Stimulated activated CD8-positive, alpha-beta memory T cell treated with anti-CD3 and anti-CD28 coated beads, Interleukin-4, amount 100 ng/mL, for 48 hours (primary cell): ENCODE results near the gene LARGE1.

Source experiments
- DNase-seq: peaks from one replicate; pipeline ENCODE4 v3.0.0-alpha.2; 2020

LARGE1 gene

DNA sequence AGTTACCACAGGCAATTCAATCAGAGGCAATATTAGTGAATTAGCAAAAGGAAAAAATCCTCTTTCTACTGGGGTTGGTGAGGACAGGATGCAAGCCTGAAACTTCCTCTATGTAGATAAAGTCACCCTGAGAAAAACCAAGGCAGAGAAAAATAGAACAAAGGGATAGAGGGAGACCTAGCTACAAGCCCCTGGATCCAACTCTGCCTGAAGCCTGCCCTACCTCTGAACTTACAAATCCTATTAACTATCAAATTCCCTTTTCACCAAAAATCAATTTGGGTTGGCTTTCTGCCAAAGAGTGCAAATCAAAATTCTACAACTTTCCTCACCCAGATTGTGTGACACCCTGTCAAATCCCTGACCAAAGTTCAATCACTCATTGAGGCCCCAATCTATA lies 161.3 kb downstream of the LARGE1 start:
- no peak for DNase-seq

DNA sequence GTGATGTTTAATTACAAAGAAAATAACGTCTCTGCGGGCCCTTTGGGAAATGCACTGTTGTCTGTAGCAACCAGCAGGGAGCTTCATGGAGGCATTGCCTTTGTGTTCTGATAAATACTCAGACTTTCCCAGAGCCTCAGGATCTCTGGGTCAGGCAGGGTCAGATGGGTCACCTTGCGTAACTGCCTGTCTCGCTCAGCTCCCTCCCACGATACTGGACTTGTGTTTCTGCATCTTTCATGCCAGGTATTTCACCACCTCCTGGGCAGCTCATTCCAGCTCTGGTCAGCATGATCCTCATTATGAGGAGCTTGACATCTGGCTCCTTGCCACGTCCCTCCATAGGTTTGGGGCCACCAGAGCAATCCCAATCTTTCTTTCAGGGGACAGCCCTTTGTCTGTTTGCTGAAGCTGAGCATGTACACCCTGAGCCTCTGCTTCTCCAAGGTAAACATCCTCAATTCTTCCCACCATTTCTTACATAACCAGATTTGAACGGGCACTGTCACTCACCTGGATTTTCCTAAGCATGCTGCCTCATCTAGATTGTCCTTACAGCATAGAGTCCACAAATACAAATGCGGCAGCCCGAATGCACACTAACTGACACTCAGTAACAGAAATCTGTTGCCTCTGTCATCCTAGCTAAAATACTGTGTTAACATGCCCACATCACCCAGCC lies 162.3 kb downstream of the LARGE1 start:
- DNase-seq = no peak

DNA sequence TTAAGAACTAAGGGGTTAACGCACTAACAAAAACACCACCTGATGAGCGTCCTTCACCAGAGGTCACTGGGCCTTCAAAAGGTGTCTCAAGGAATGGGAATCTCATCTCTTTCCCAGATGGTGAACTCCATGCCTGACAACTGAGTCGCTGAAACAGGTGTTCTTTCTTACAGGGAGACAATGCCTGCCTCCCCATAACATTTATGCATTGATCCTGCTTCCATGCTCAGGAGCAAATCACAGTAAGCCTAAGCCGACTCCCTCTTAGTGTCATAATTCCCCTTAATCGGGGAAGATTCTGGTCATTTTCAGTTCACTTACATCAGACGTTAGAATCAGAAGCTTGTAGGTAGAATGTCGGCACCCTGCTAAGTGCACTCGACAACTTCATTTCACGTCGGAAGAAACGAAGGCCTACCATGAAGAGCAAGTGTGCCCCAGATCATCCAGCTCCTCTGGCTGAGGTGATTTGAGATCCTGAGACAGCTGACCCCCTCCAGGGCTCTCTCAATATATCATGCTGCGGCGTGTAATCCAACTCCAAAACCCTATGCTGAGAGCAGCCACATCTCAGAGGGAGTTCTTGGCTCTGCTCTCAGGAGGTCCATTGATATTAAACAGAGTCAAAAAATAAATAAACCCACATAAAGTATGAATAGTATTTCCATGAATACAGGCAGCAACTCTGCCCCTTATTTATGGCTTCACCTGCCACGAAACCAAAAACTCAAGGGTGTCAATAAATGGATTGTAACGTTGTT lies 163.1 kb downstream of the LARGE1 start:
- DNase-seq = no peak

DNA sequence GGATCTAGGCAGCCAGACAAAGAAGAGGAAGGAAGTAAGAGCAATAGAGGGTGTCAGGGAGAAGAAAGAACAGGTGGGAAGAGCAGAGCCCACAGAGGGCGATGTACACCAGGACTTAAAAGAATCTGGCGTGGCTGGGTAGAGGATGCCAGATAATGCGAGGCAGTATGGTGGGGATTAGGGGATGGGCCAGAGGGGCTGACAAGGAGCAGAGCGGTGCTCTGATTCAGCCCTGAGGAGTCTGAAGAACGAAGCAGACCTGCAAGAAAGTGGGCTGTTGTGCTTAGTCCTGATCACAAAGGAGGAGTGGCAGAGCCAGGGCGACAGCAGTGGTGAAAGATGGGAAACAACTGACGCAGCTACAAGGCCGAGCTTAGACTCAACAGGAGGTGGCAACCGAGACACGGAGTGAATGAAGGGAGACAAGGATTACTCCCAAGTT lies 163.7 kb downstream of the LARGE1 start:
- DNase-seq = no peak

DNA sequence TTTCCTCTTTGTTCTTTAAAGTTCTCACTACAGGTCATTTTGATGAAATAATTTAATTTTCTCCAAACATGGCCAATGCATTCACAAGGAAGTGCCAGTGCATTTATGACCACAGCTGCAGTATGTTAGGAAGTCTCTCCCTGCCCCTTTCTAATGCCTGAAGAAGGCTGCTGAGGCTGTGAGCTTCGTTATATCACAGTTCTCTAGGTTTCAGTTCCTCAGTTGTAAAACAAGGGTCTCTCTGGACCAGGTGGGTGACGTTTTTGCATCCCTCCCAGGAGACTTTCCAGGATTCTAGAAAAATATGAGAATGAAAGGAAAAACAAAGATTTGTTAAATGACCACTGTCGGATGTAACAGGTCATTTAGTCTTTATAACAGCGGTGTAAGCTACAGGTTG lies 171.6 kb downstream of the LARGE1 start:
- no peak for DNase-seq

DNA sequence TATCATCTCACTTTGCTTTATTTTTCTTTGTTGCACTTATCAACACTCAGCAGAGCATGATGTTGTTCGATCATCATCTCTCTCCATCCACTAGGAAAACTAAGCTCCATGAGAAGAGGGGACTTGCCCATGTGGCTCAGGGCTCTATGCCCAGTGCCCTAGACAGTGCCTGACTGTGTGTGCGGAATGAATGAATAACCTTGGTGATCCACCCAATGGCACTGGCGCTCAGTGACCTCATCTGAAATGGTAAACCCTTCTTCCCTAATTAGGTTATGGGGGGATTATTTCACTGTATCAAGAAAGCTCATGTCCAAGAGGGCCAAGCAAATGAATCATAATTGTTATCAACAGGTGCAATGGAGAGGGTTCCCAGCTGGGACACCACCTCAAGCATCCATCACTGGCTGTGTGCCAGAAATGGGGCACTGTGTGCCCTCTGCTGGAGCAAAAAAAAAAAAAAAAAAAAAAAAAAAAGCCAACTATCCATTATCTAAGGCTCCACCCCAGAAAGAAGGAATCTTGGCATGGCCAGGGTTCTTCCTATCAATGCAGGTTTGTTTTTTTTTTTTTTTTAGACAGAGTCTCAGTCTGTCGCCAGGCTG lies 172.6 kb downstream of the LARGE1 start:
- no peak for DNase-seq

DNA sequence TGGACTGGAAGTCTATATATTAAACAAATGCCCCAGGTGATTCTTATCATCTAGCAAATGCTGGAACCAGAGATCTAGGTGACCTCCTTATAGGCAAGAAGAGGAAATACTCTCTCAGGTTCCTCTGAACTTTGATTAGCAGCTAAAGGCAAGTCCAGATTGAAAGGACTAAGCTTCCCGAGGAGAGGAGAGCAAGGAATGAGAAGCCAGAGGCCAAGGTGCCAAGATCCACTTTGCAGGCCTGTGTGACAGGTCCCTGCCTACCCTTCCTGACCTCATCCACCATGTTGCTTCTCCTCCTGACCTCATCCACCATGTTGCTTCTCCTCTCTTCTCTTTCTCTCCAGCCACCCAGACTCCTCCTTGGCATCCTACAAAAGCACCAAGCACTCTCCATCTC lies 173.2 kb downstream of the LARGE1 start:
- no peak for DNase-seq

DNA sequence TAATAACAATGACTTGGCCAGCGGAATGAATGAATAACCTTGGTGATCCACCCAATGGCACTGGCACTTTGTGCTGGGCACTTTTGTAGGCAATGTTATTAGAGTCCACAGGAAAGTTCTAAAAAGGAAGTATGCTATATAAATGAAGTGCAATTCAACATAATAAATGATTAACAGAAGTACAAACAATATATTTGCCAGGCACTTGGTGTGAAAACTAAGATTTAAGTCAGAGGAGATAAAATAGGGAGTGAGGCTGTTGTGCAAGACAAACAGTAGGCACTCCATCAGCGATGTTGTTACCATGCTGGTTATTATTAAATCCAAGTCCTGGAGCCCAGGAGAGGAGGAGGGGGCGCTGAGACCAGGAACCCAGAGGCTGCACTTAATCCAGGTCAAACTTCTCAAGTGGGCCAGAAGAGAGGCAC lies 173.8 kb downstream of the LARGE1 start:
- no peak for DNase-seq

DNA sequence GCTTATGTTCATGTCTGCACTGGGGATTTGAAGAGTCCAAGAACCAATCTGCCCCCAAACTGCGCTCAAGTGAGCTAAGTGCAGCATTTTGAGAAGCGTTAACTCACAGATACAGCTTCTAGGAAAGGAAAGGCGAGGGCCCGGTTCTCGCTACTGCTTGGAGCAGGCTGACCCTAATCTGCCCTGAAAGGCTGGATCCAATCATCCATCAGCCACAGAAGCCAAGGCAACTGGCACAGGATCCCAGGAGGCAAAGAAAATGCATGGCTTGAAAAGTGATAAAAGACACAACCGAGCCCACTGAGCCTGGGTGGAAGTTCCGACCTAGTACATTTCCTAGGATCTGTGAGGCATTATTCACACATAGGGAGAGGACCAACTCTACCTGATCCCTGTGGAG lies 174.8 kb downstream of the LARGE1 start:
- DNase-seq = no peak

DNA sequence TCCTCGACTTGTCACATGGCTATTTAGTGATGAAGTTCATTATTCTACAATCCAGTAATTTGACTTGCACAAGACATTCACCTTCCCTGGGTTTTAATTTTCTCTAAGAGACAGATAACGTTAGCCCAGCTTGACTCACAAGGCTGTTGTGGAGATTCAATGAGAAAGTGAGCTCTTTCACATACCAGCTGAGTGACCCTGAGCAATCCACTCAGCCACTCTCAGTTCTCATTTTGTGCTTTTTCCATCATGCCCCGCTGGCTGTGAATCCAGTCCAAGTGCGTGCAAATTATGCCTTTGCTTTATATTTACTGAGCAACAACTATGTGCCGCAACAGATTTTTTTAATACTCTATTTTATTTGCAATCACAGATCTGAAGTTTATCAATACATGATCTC lies 176.5 kb downstream of the LARGE1 start:
- DNase-seq = no peak

DNA sequence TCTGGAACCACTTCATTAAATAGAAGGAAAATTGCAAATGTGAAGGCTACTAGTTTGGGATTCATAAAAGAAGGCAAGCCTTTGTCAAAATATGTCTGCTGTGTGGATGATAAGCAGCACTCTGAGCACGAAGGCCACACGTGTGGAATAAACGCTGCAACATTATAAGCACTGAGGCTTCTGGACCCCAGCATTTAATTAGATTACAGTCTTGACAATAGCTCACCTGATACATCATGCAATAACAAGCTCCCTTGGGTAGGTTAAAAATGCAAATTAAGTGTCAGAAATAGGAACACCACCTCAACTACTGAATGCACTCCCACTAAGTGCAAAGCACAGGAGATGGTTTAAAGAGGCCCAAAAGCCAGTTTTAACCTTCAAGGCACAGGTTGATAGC lies 179.3 kb downstream of the LARGE1 start:
- DNase-seq = no peak

DNA sequence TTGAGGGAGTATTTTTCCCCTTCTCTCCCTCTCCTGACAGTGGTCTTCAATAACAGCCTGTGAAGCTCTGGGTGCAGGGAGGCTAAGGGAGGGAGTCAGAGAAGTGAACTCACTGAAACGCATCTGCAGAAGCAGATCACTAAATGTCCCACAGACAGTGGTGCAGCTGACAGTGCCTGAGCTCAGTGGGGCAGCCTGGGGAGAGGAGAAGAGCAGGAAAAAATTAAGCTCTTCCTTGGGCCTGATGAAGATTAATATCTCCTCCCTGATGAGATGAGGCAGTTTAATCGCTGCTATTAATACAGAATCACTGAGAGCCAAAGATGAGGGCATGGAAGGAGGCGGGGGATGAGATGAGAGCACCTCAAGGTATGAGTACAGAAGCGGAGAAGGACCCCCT lies 180.8 kb downstream of the LARGE1 start:
- no peak for DNase-seq

DNA sequence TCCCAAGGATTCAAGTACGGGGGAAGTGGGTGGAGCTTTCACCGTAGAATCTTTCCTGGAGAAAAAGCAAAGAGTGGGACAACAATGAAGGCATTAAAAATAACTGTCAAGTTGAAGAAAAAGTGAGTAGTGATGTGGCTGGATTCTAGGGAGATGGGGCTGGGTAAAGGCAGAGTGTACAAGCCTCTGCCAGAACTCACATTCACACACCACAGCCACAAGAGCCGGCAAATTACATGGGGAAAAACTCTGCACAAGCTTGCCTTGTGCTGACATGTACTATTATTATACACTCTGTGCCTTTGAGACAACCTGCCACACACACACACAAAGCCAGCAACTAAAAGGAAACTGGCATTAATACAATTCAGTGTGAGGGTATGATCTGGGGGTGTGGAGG lies 182.6 kb downstream of the LARGE1 start:
- no peak for DNase-seq

DNA sequence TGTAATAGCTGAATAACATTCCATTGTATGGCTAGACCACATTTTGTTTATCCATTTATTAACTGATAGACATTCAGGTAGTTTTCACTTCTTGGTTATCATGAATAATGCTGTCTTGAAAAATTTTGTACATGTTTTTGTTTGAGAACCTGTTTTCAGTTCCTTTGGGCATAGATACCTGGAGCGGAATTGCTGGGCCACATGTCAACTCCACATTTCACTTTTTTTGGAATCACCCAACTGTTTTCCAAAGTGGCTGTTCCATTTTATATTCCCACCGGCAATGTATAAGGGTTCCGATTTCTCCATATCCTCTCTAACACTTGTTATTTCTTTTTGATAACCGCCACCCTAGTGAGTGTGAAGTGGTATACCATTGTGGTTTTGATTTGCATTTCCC lies 184.3 kb downstream of the LARGE1 start:
- no peak for DNase-seq

DNA sequence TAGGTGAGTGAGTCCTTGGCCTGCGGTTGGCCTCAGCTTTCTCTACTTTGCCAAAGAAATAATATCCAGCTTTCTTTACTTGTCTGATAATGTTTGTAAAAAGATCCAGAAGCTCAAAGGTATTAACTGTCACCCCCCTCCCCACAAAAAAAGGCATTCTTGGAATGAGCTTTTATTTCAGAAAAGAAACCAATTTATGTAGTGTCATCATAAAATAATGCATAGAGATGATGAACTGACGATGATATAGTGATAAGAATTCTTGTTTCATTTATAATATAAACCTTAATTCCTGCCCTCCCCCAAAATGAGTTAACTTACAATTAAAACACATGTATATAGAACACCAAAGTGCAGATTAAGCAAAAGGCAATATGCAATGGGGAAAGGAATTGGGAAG lies 191.4 kb downstream of the LARGE1 start:
- no peak for DNase-seq

DNA sequence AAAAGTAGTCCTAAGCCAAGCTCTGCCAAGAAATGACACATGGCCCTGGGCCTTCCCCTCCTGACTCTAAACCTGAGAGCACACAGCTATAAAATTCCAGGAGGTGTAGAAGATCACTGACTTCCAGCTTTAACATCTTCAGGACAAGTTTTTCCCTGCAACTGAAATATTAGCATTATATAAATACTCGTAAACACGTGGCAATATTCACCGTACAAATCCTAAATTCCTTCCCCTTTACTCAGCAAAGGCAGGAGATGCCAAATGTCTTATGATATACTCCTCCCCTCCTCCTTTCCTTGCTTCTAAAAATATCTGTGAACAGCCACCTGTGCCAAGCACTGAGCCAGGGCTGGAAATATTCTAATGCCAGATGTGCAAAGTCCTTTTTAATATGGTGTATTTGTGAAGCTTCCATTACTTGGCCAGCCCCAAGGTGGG lies 194.0 kb downstream of the LARGE1 start:
- no peak for DNase-seq

DNA sequence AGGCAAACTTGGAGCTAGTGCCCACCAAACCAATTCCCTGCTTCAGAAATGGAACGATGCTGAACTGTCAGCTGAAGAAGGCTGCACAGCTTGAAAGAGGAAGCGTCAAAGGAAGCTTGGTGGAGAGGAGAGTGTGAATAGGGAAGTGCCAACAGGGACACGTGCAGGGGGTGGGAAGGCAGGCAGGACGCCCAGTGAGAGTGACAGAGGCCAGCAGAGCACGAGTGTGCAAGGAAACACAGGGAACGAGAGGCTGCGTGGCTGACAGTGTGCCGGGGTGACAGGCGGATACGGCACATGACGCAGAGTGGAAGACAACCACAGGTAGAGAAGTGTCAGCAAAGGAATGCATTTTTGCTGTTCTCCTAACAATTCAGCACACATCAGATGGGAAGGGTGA lies 196.4 kb downstream of the LARGE1 start:
- DNase-seq = no peak

DNA sequence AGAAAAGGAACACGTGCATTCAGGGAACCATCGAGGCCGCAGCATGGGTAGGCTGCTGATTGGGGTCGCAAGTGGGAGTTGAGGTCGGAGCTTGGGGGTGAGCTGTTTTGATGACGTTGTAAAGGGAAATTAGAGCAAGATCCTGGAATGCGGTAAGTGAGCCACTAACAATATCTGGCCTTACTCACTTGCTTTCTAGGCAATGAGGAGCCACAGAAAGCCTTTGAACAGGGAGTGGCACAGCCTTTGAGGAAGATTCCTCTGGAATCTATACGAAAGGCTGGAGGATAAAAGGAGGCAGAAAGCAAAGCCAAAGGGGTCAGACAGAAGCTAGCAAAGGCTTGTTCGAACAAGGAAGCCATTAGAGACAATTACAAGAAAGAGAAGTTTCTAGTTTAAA lies 197.5 kb downstream of the LARGE1 start:
- DNase-seq = no peak

DNA sequence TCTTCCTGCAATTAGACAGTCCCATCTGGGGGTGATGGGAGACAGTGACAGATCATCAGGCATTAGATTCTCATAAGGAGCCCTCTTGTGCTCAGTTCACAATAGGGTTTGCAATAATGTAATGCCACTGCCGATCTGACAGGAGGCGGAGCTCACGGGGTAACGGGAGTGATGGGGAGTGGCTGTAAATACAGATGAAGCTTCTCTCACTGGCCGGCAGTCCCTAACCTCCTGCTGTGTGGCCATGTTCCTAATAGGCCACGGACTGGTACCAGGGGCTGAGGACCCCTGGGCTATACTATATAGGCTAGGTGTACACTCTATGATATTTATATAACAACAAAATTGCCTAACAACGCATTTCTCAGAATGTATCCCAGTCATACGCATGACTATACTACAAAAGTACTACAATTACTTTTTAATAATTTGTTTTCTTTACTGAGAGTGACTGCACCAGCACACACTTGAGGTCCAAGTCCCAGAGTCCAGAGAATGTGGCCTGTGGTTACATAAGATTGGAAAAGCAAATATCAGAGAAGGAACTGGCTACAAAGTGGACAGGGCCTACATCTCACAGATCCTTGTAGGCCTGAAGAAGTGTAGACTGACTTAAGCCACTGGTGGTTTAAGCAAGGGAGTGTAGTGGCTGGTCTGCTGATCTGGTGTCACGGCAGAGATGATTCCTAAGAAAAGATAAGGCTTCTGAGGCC lies 200.0 kb downstream of the LARGE1 start:
- DNase-seq = no peak

DNA sequence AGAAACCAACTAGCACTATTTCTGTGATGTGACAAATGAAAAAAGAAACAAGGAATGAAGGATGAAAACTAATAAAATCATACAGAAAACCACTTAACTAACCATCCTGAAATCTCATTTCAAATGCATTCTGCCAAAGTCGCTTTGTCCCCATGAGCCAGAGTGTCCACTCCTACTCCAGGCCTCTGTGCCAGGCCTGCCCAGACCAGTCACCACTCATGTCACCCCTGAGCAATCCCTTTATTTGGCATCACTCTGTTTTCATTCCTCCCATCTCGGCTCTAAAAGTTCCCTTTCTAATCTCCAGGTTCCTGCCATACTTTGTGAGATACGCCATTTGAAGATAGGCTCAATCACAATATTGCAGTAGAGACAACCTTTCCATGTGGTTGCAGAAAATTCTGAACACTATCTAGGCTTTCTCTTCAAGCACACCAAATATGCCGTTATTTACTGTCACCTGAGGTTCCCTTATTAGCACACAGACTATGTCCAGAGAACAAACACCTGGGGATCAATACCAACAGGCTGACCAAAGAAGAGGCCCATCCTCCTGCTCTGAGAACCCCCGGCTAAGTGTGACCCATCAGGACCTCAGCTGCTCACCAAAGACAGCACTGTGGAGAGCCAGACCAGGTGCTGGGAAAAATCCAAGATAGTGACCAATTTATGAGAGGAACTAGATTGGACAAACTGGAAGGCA lies 202.4 kb downstream of the LARGE1 start:
- DNase-seq = no peak

DNA sequence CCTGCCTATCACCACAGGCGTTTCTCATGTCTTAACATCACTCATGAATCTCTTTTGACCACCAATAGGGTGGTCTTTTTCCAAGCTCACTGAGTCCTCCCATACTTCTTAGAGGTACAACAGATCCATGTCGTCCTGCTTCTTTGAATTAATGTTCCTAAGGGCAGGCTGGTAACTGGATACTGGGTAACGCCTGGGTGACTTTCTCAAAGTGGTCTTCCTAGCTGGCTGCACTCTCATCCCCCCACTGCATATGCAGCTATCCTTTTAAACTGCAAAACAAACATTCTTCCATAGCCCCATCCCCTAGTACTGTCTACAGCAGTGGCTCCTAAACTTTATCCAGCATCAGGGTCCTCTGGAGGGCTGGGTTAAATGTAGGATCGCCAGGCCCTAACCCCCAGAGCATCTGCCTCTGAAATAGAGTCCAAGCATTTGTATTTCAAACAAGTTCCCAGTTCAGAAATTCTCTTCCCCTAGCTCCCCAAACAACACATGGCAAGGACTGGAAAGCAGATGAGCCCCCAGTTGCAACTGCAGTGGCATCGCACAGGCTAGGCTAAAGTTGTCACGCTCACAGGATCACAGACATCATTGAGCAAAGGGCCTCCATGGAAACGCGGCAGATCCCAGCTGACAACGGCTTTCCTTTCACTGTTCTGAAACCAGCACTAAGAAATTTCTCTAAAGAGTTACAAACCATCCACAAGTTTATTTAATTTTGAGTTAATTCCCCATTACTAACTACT lies 204.9 kb downstream of the LARGE1 start:
- DNase-seq = no peak

DNA sequence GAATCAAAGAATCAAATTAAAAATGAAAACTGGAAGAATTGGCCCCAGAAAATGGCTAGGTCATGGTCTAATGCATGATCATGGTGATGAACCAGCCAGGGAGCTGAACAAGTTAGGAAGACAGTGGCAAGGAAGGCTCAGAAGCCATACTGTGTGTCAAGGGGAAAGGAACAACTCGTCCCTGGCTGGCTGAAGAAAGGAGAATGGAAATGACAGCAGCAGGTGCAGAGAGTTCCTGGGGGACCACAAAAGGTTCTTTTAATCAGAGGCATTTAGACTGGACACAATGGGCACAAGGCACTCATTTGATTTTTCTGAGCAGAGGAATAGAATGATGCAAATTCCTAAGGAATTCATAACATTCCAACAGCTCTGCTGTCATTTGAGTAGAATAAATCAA lies 209.9 kb downstream of the LARGE1 start:
- no peak for DNase-seq
